ENCODE data around the gene ZBTB44.

The ZBTB44 gene

DNA sequence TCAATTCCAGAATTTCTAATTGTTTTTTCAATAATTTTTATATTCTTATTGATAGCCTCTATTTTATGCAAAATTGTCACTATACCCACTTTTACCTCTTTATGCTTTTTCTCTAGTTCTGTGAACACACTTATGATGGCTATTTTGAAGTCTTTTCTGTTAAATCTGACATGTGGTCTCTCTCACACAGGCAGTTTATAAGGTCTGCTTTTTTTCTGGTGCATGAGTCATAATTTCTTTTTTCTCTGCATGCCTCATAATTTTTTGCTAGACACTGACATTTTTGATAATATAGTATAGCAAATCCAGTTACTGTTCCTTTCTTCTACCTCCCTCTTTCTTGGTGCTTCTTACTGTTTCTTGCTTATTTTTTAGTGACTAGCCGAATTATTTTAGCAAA, 36.0 kb downstream of the ZBTB44 start:
- no peak for DNase-seq (ENCODE audit: low read depth, low spot score)
- TF ChIP-seq CTCF (IDR thresholded peaks at IDR 0.05; ENCODE audit: low read depth, low read length) = no peak
- in situ Hi-C loops (cut with HindIII; ENCODE audit: low sequenced_read_pairs) = no loop called here
- H3K4me3 ChIP-seq (ENCODE audit: low read depth, low read length) = no peak overlapping the region

GRCh38 chr11:130278151-130278550, 36.6 kb downstream of the ZBTB44 start:
- no peak for DNase-seq (ENCODE audit: low read depth, low spot score)
- TF ChIP-seq CTCF (IDR thresholded peaks at IDR 0.05; ENCODE audit: low read depth, low read length) = no peak
- in situ Hi-C loops (cut with HindIII; ENCODE audit: low sequenced_read_pairs) = no loop called here
- no peak overlapping the region for H3K4me3 ChIP-seq (ENCODE audit: low read depth, low read length)

DNA sequence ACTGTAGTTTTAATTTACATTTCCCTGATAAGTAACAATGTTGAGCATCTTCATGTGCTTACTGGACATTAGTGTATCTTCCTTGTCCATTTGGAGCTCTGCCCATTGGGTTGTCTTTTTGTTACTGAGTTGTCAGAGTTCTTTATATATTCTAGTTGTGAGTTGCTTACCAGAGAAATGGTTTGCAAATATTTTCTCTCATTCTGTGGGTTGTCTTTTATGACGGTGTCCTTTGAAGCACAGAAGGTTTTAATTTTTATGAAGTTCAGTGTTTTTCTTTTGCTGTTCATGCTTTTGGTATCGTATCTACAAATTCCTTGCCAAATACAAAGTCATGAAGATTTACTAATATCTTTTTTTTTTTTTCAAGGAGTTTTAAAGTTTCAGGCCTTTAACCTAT, 42.4 kb downstream of the ZBTB44 start:
- in situ Hi-C loops (cut with HindIII; ENCODE audit: low sequenced_read_pairs) = no loop called here
- H3K4me3 ChIP-seq (ENCODE audit: low read depth, low read length) = no peak overlapping the region
- DNase-seq (ENCODE audit: low read depth, low spot score) = no peak
- no peak for TF ChIP-seq CTCF (IDR thresholded peaks at IDR 0.05; ENCODE audit: low read depth, low read length)

DNA sequence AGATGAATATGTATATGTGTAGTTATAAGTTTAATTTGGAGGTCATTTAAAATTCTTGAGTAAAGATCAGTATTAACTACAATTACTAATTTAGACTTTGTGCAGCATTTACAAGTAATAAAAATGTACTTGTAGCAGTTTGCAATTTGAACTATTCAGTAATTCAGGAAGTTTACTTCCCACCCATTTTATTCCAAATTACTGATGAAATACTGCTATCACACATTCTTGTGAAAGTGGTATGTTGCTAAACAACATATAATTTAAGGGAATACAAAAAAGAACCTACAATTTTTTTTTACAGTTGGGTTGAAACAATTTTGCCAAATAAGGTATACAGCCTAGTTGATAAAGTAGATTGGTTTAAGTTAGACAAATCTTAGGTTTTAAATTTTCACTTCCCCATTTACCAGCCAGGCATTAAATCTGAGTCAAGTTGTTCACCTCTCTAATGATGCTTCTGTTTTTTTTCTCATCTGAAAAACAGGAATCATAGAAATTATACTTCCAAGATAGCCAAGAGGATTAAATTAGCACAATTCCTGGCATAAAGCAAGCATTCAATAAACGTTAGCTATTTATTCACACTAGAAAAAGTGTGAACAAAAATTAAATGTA, 45.3 kb downstream of the ZBTB44 start:
- H3K4me3 ChIP-seq (ENCODE audit: low read depth, low read length) = no peak overlapping the region
- in situ Hi-C loops (cut with HindIII; ENCODE audit: low sequenced_read_pairs) = no loop called here
- DNase-seq (ENCODE audit: low read depth, low spot score) = no peak
- TF ChIP-seq CTCF (IDR thresholded peaks at IDR 0.05; ENCODE audit: low read depth, low read length) = no peak

- DNase-seq (ENCODE audit: low read depth, low spot score) = no peak
- no peak for TF ChIP-seq CTCF (IDR thresholded peaks at IDR 0.05; ENCODE audit: low read depth, low read length)
- in situ Hi-C loops (cut with HindIII; ENCODE audit: low sequenced_read_pairs) = no loop called here
- H3K4me3 ChIP-seq (ENCODE audit: low read depth, low read length) = no peak overlapping the region
These were observed 51.4 kb downstream of the ZBTB44 start for GRCh38 chr11:130263351-130263750.

- in situ Hi-C loops (cut with HindIII; ENCODE audit: low sequenced_read_pairs) = no loop called here
- TF ChIP-seq CTCF (IDR thresholded peaks at IDR 0.05; ENCODE audit: low read depth, low read length) = no peak
- no peak overlapping the region for H3K4me3 ChIP-seq (ENCODE audit: low read depth, low read length)
- no peak for DNase-seq (ENCODE audit: low read depth, low spot score)
These were observed 52.3 kb downstream of the ZBTB44 start for GRCh38 chr11:130262424-130262823.

DNA sequence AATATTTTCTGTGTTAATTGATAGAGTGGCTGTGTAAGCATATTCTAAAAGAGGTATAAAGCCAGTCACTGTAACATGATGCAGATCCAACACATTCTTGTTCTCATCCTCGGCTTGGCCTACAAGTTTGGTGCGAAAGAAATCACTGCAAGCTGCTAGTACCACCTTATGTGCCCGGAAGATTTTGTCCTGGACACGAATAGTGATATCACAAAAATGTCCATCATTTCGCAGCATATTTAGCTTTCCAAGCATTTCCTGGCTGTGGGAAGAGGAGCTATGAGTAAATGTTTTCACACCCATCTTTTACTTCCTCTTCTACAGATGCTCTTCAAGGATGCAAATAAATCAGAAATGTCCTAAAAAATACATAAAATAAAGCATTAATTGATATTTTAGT, 53.1 kb downstream of the ZBTB44 start:
- in situ Hi-C loops (cut with HindIII; ENCODE audit: low sequenced_read_pairs) = no loop called here
- no peak overlapping the region for H3K4me3 ChIP-seq (ENCODE audit: low read depth, low read length)
- TF ChIP-seq CTCF (IDR thresholded peaks at IDR 0.05; ENCODE audit: low read depth, low read length) = no peak
- no peak for DNase-seq (ENCODE audit: low read depth, low spot score)

All from astrocyte of the spinal cord (primary cell).